Subcutaneous abdominal adipose tissue (tissue), 5 donors: Measurements from ENCODE around the gene TMPRSS13.

Source experiments
- H3K27ac ChIP-seq: one replicate; pipeline ENCODE4 v1.7.0; 2013; ENCODE audit warnings: low read depth, mild to moderate bottlenecking, inconsistent platforms, low read length, moderate library complexity
- H3K27me3 ChIP-seq, 5 donors: one replicate each; pipeline ENCODE4 v1.7.0; 2013; ENCODE audit warnings: low read length in 5 of 5, inconsistent platforms in 1 of 5; ENCODE audit not compliant: control insufficient read depth in 5 of 5, insufficient read depth in 4 of 5
- H3K36me3 ChIP-seq, 5 donors: one replicate each; pipeline ENCODE4 v1.7.0; 2013; ENCODE audit warnings: low read length in 5 of 5; ENCODE audit not compliant: control insufficient read depth in 5 of 5, insufficient read depth in 5 of 5
- H3K4me1 ChIP-seq, 5 donors: one replicate each; pipeline ENCODE4 v1.7.0; 2013; ENCODE audit warnings: low read length in 5 of 5, mild to moderate bottlenecking in 3 of 5, moderate library complexity in 1 of 5; ENCODE audit not compliant: control insufficient read depth in 5 of 5, insufficient read depth in 5 of 5
- H3K4me3 ChIP-seq, 5 donors: one replicate each; pipeline ENCODE4 v1.7.0; 2013; ENCODE audit warnings: low read length in 5 of 5, low read depth in 1 of 5
- H3K9ac ChIP-seq, 5 donors: one replicate each; pipeline ENCODE4 v1.7.0; 2013; ENCODE audit warnings: low read length in 5 of 5, mild to moderate bottlenecking in 4 of 5, moderate library complexity in 3 of 5
- H3K9me3 ChIP-seq, 5 donors: one replicate each; pipeline ENCODE4 v1.7.0; 2013; ENCODE audit warnings: low read length in 5 of 5; ENCODE audit not compliant: control insufficient read depth in 5 of 5
- donor health status: healthy.
- donor health status: healthy.
- donor health status: healthy.
- donor health status: healthy.
- donor health status: healthy.

TMPRSS13 gene

DNA sequence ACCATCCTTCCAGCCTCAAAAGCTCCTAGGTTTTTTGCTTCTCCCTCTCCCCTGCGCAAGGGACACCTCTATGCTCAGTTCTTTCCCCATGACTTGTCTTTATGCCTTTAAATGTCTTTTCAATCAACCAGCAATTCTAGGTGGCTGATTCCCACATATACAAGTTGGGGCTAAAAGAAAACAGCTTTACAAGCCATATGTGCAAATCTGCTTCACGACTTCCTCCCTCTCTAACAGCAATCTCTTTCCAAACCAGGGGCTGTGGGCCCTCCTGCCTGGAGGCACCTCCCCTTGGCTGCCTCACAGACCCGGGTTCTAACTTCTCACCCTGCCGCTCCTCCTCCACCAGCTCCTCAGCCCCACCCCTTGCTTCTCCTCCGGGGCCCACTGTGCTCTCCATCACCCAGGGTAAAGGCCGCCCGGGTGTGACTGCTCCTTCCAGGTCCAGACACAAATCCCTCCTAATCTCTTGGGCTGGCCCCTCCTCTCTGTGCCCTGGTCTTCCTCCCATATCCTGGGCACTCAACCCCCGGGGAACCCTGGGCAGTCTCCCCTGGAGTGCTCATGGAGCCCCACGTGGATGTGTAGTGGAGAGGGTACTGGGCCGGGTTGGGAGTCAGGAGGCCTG is 14.1 kb downstream of the TMPRSS13 start:
- Histone ChIP-seq H3K4me3 (no peak overlapping the region), H3K9me3 (no peaks in the 10 kb centered on the region), H3K27ac (no peak overlapping the region), H3K27me3 (peaks cover 0 to 9% (median 2%) of the 10 kb centered on the region in 5 donors), H3K9ac (no peak overlapping the region), H3K4me1 (peaks cover 0 to 8% (median 0%) of the 10 kb centered on the region in 5 donors), H3K36me3 (no peaks in the 10 kb centered on the region)

DNA sequence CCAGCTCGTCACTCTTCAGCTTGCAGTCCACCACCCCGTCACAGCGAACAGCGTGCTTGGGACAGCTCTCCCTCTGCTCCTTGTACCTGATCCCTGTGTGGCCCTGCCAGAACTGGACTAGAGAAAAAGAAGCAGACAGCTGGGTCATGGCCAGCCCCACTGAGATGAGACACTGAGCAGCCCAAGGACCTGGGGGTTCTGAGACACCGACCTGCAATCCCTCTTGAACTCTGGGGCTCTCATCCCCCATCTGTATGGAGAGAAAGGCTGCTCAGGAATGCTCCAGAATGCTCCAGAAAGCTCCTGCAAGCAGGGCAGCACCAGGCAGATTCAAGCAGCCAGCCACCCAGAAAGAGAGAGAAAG is 14.8 kb downstream of the TMPRSS13 start:
- H3K4me1 ChIP-seq = peaks cover 0 to 8% (median 0%) of the 10 kb centered on the region in 5 donors
- H3K27ac ChIP-seq = no peak overlapping the region
- no peak overlapping the region for H3K4me3 ChIP-seq

DNA sequence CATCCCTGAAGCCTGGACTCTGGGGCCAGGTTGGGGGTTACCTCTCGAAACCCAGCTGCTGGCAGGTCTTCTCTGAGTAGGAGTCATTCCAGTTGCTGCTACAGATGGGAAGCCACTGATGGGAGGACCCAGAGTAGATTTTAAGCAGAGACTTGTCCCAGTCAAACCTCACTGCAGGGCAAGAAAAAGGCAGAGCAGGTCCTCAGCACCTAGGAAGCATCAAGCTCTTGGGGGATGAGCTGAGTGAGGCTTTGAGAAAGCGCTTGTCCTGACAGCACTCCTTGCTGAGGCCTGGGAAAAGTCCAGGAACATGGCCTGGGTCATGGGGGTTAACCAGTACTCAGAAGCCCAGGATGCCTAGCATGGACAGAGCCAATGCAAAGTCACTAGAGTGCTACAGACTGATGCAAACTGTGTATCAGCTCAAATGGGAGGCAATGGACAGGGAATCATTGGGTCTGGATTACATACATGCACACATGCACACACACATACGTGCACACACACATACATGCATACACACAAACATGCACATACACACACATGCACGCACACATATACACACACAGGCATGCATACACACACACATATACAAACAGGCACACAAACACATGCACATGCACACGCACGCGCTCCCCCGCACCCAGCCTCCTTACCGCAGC is 15.3 kb downstream of the TMPRSS13 start:
- Histone ChIP-seq H3K4me1 (peaks cover 0 to 8% (median 0%) of the 10 kb centered on the region in 5 donors), H3K27ac (no peak overlapping the region), H3K36me3 (no peaks in the 10 kb centered on the region), H3K9ac (no peak overlapping the region), H3K4me3 (no peak overlapping the region), H3K9me3 (no peaks in the 10 kb centered on the region), H3K27me3 (peaks cover 0 to 9% (median 2%) of the 10 kb centered on the region in 5 donors)

More for the DNA sequence above, 14.8 kb downstream of the TMPRSS13 start:
- Histone ChIP-seq H3K27me3 (peaks cover 0 to 9% (median 2%) of the 10 kb centered on the region in 5 donors), H3K9ac (no peak overlapping the region), H3K36me3 (no peaks in the 10 kb centered on the region), H3K9me3 (no peaks in the 10 kb centered on the region)

- no peaks in the 10 kb centered on the region for H3K9me3 ChIP-seq
- H3K4me3 ChIP-seq = no peak overlapping the region
- H3K36me3 ChIP-seq = no peaks in the 10 kb centered on the region
- H3K27me3 ChIP-seq = peaks cover 0 to 14% (median 2%) of the 10 kb centered on the region in 5 donors
- H3K9ac ChIP-seq = no peak overlapping the region
- peaks cover 0 to 20% (median 0%) of the 10 kb centered on the region in 5 donors for H3K4me1 ChIP-seq
- H3K27ac ChIP-seq = no peak overlapping the region
Observed at GRCh38 chr11:117912497-117912896, 16.7 kb downstream of the TMPRSS13 start.

GRCh38 chr11:117911694-117912093 is 17.5 kb downstream of the TMPRSS13 start:
- Histone ChIP-seq H3K9ac (no peak overlapping the region), H3K27ac (no peak overlapping the region), H3K4me1 (peaks cover 0 to 23% (median 0%) of the 10 kb centered on the region in 5 donors), H3K36me3 (no peaks in the 10 kb centered on the region), H3K4me3 (no peak overlapping the region), H3K9me3 (no peaks in the 10 kb centered on the region), H3K27me3 (peaks cover 0 to 16% (median 2%) of the 10 kb centered on the region in 5 donors)

- H3K4me3 ChIP-seq = no peak overlapping the region
- H3K4me1 ChIP-seq = peaks cover 0 to 23% (median 0%) of the 10 kb centered on the region in 5 donors
- H3K9me3 ChIP-seq = no peaks in the 10 kb centered on the region
- no peak overlapping the region for H3K27ac ChIP-seq
- peaks cover 0 to 16% (median 2%) of the 10 kb centered on the region in 5 donors for H3K27me3 ChIP-seq
- no peak overlapping the region for H3K9ac ChIP-seq
- H3K36me3 ChIP-seq = no peaks in the 10 kb centered on the region
Observed at GRCh38 chr11:117910941-117911655, 18.1 kb downstream of the TMPRSS13 start.

- H3K27me3 ChIP-seq = peaks cover 0 to 16% (median 2%) of the 10 kb centered on the region in 5 donors
- H3K4me1 ChIP-seq = peaks cover 0 to 23% (median 0%) of the 10 kb centered on the region in 5 donors
- no peak overlapping the region for H3K4me3 ChIP-seq
- no peak overlapping the region for H3K9ac ChIP-seq
- H3K36me3 ChIP-seq = no peaks in the 10 kb centered on the region
- H3K27ac ChIP-seq = no peak overlapping the region
- H3K9me3 ChIP-seq = no peaks in the 10 kb centered on the region
Observed at GRCh38 chr11:117910525-117910924, 18.7 kb downstream of the TMPRSS13 start.

DNA sequence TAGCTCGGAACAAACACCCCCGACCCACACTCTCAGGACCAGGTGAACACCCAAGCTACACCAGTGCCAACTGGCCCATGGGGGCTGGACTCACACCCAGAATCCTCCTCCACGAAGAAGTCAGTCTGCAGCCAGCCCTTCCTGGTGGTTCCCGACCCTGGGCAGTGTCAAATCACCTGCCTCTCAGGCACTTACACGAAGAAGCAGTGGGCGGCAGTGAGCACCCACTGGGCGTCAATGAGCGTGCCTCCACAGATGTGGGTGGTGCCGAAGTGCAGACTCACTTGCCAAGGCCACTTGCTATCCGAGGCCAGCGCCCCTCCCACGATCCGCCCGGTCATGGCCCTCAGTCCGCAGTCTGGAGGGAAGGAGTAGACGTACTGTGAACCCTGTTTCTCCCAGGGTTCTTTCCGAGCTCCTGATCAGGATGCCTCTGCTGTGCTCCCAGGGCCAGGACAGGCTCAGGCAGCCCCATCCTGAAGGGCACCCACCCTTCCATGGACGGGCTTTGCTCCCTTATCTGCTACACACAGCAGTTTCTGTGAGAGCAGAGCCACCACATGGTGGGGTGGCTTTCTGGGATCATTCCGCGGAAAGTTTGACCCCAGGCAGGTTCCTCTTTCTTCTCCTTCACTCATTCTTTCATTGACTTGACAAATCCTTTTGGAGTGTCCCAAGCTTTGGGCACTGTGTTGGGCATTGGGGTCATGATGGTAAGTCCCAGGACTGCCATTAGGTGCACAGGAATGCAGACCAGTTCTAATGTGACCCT is 19.4 kb downstream of the TMPRSS13 start:
- Histone ChIP-seq H3K9ac (no peak overlapping the region), H3K9me3 (no peaks in the 10 kb centered on the region), H3K27ac (no peak overlapping the region)

DNA sequence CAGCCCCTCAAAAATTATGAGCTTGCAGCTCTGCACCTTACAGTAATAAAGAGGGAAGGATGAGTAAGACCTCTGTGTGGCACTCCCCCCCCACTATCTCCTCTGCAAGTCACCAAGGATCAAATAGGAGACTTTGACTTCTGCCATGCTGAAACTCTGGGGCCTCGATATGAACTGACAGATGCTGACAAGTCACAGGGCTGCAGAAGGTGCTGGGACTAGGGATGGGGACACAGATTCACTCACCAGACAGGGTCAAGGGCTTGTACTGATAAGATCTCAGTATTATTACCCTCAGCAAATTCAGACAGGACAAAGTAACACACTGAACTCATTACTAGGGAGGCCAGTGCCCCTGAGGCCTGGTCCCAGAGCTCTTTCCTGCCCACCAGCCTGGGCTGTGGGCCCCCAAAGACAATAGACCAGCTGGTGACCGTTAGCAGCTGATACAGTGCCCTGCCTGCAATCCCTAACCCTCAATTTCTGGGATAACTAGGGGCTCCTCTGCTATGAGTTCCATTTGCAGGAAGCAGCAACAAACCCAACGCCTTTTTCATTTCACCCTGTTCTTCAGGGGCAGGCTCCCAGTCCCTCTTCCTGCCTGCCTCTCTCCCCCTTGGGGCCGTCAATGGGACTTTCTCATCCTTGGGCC is 20.1 kb downstream of the TMPRSS13 start:
- H3K4me1 ChIP-seq = peaks cover 0 to 23% (median 0%) of the 10 kb centered on the region in 5 donors
- no peak overlapping the region for H3K9ac ChIP-seq
- no peak overlapping the region for H3K27ac ChIP-seq
- no peaks in the 10 kb centered on the region for H3K9me3 ChIP-seq
- H3K27me3 ChIP-seq = peaks cover 0 to 16% (median 2%) of the 10 kb centered on the region in 5 donors
- H3K36me3 ChIP-seq = no peaks in the 10 kb centered on the region
- H3K4me3 ChIP-seq = no peak overlapping the region

More for the DNA sequence above, 19.4 kb downstream of the TMPRSS13 start:
- H3K4me3 ChIP-seq = no peak overlapping the region
- H3K4me1 ChIP-seq = peaks cover 0 to 23% (median 0%) of the 10 kb centered on the region in 5 donors
- H3K36me3 ChIP-seq = no peaks in the 10 kb centered on the region
- peaks cover 0 to 16% (median 2%) of the 10 kb centered on the region in 5 donors for H3K27me3 ChIP-seq
